OCI-LY3 (cell line): ENCODE results near the gene PIP5K1B.

ENCODE experiments used
- EZH2phosphoT487 ChIP-seq: fragments of 200-600 bp; shearing (Covaris generic); IDR thresholded peaks from 2 replicates; pipeline ENCODE4 v1.6.1; 2018; ENCODE audit warnings: antibody characterized with exemption, mixed run types, low read depth
- TF ChIP-seq, protein P1 (sequence below): fragments of 200-600, 300-600 bp; sonication (generic); IDR thresholded peaks from 2 replicates; pipeline ENCODE4 v1.5.1; 2014; ENCODE audit warnings: antibody characterized with exemption, low read length, low read depth

DNA sequence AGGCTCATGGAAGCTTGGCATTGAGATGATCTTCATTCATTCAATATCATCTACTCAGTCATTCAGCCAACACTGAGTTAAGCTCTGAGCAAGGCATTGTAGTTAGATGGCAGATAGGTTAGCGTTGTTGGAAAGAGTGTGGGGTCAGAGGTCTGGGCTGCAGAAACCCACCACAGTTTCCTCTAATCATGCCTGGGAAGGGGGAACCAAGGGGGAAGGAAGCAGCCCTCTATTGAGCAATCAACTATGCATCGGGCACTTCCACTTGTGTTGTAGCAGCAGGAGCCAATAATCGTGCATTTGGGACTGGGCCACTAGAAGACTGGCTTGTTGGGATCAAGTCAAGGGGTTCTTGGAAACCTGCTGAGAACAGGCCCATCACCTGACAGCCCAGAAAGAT is 139.1 kb downstream of the PIP5K1B start:
- TF ChIP-seq, protein P1, sequence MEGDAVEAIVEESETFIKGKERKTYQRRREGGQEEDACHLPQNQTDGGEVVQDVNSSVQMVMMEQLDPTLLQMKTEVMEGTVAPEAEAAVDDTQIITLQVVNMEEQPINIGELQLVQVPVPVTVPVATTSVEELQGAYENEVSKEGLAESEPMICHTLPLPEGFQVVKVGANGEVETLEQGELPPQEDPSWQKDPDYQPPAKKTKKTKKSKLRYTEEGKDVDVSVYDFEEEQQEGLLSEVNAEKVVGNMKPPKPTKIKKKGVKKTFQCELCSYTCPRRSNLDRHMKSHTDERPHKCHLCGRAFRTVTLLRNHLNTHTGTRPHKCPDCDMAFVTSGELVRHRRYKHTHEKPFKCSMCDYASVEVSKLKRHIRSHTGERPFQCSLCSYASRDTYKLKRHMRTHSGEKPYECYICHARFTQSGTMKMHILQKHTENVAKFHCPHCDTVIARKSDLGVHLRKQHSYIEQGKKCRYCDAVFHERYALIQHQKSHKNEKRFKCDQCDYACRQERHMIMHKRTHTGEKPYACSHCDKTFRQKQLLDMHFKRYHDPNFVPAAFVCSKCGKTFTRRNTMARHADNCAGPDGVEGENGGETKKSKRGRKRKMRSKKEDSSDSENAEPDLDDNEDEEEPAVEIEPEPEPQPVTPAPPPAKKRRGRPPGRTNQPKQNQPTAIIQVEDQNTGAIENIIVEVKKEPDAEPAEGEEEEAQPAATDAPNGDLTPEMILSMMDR: no peak
- no peak for TF ChIP-seq EZH2phosphoT487
